HAP-1 (cell line): Measurements from ENCODE around the gene NLGN1.
"Not testable (repeated sequence)": the region's sequence is repeated elsewhere in the genome, so short reads cannot be mapped to it uniquely, and the experiment has no call there.

Experiments used
- DNase-seq, 2 experiments: peaks; one replicate each; pipeline ENCODE4 v3.0.0-alpha.2; 2016 to 2020; ENCODE audit warnings: low spot score in 2 of 2
- H3K27me3 ChIP-seq: fragments of 250-450 bp; sonication (Bioruptor Pico); 2 replicates; pipeline ENCODE4 v1.5.1; 2020; ENCODE audit warnings: low read depth, mild to moderate bottlenecking, moderate library complexity
- H3K36me3 ChIP-seq: fragments of 250-450 bp; sonication (Bioruptor Pico); replicated peaks from 2 replicates; pipeline ENCODE4 v1.5.1; 2020; ENCODE audit warnings: mild to moderate bottlenecking
- H3K4me1 ChIP-seq: fragments of 250-450 bp; sonication (Bioruptor Pico); 2 replicates; pipeline ENCODE4 v1.5.1; 2020; ENCODE audit warnings: mild to moderate bottlenecking
- H3K4me3 ChIP-seq: fragments of 250-450 bp; sonication (Bioruptor Pico); 2 replicates; pipeline ENCODE4 v1.5.1; 2020; ENCODE audit warnings: mild to moderate bottlenecking, moderate library complexity
- H3K9me3 ChIP-seq: fragments of 250-450 bp; sonication (Bioruptor Pico); 2 replicates; pipeline ENCODE4 v1.5.1; 2020; ENCODE audit warnings: mild to moderate bottlenecking, moderate library complexity
- in situ Hi-C: fragments of 300-500 bp; cut with MboI; formaldehyde crosslinking; loops from 3 replicates; pipeline ENCODE4 v1.14.3; 2020; ENCODE audit warnings: low sequenced_read_pairs, inconsistent platforms, mixed read lengths

NLGN1 gene

DNA sequence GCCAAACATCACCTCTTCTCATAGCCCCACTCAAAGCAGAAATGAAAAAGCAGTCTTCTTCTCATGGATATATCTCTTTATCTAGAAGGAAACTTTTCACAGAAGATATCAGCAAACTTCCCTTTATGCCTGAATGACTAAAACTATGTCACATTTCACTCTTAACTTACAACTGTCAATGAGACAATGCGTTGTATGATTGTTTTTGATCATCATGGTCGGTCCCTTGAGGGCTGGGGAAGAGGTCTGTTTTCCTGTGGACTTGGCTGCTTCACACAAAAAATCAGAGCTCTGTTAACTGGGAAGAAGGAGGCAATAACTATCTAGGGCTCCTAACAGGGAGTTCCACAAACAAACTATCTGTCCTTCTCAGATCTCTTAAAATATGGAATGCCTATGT, 5.1 kb downstream of the NLGN1 start:
- in situ Hi-C loops = no loop called here
- no peak for DNase-seq
- Histone ChIP-seq H3K9me3 (no peaks in the 10 kb centered on the region), H3K36me3 (no peaks in the 10 kb centered on the region), H3K4me3 (no peak overlapping the region), H3K27me3 (no peaks in the 10 kb centered on the region), H3K4me1 (peaks cover 19% of the 10 kb centered on the region)

DNA sequence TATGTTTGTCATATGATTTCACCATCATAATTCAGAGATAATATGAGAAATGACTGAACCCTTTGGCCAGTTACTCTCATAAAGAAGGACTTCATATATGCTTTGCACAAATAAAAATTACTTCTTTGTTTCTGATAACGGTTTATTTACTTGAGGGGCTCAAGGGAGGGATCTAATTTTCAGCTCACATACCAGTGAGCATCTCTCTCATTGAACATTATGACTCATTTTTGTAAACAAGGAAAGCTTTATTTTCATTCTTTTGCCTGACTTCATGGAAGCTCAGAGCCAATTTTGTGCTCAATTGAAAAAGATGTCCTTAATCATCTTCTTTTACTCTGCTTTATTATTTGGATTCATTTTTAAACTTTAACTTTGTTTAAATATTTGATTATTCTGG, 5.8 kb downstream of the NLGN1 start:
- in situ Hi-C loops = no loop called here
- H3K4me1 ChIP-seq = peaks cover 18% of the 10 kb centered on the region
- H3K4me3 ChIP-seq = no peak overlapping the region
- H3K36me3 ChIP-seq = no peaks in the 10 kb centered on the region
- H3K9me3 ChIP-seq = no peaks in the 10 kb centered on the region
- H3K27me3 ChIP-seq = no peaks in the 10 kb centered on the region
- no peak for DNase-seq

DNA sequence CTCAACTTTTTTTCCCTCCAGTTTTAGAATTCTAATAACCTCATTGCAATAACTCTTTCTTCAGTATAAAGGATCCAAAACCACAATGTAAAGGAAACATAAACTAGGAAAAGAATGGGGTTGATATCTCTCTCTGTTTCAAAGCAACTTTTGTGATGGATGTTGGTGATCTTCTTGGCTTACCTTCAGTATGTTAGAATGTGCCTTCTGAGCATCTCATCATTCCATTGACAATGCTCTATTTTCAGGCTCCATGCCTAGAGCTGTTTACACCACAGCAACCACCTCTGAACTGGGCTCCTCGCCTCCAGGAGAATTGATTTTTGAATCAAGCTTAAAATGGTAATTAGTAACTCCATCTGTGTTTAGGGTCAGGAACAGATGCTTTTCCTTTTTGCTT, 6.6 kb downstream of the NLGN1 start:
- peaks cover 10% of the 10 kb centered on the region for H3K4me1 ChIP-seq
- no peaks in the 10 kb centered on the region for H3K36me3 ChIP-seq
- H3K9me3 ChIP-seq = no peaks in the 10 kb centered on the region
- in situ Hi-C loops = no loop called here
- DNase-seq = no peak
- no peak overlapping the region for H3K4me3 ChIP-seq
- H3K27me3 ChIP-seq = no peaks in the 10 kb centered on the region

DNA sequence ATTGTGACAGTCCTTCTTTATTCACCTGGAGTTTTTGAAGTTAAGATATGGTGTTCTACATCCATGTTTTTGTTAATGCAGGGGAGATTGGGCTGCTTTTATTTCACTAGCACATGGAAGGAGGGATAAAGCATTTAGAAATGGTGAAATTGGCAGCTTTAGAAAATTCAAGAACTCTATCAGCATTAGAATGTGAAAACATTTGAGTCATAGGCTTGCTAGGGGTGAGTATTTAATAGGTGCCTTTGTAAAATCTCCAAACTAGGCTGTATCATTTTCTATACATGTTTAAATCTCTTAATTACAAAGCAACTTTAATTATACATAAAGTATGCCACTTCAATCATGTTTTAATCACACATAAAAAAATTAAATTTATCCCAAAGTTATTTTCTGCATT, 12.9 kb downstream of the NLGN1 start:
- H3K4me3 ChIP-seq = no peak overlapping the region
- H3K36me3 ChIP-seq = no peaks in the 10 kb centered on the region
- H3K9me3 ChIP-seq = no peaks in the 10 kb centered on the region
- H3K27me3 ChIP-seq = no peaks in the 10 kb centered on the region
- peaks cover 31% of the 10 kb centered on the region for H3K4me1 ChIP-seq
- in situ Hi-C loops = no loop called here
- DNase-seq = peak in 1 of 2 experiments; percentile 78

DNA sequence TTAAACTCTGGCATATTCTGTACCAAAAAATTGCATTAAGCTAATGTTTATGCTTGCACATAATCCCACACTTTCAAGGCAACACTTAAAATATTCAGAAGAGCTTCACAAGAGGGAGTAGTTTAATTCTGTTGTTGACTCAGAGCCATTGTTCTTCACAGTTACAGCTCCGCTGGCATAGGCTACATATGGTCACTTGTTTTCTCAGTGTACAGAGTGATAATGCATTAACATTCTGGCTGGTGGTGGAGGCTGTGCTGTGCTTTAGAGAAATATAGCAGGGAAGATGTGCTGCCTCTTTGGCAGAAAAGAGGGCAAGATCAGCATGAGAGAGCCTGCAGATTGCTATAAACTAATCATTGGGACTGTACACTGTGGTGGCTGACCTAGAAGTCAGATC, 13.3 kb downstream of the NLGN1 start:
- Histone ChIP-seq H3K4me3 (no peak overlapping the region), H3K36me3 (no peaks in the 10 kb centered on the region), H3K4me1 (peaks cover 31% of the 10 kb centered on the region), H3K9me3 (no peaks in the 10 kb centered on the region), H3K27me3 (no peaks in the 10 kb centered on the region)
- in situ Hi-C loops = no loop called here
- DNase-seq = peak; percentile 57 to 91

DNA sequence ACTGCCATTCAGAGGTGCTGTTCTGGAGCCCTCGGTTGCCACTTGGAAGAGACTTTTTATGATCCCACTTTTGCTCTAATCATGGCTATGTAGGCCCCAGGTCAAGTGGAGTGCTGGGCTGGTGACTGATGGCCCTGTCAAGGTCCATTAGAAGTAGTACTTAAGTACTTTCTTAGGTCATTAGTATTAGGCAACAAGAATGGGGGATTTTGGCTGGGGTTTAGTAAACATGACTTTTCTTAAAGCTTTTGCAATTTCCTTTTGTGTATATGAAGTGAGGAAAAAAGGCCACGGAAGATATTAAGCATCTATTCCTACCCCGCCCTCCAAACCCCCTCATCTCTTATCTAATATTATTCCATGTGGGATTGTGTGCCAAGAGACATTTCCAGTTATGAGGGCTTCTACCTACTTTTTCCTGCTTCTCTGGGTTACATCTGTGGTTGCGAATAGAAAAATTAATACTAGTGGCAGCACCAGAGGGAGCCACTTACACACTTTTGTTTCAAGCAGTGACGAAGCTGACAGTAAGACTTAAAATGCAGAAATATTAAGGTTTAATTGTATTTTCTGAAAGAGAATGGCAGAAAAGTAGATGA, 13.9 kb downstream of the NLGN1 start:
- Histone ChIP-seq H3K4me1 (peaks cover 31% of the 10 kb centered on the region), H3K9me3 (no peaks in the 10 kb centered on the region), H3K36me3 (no peaks in the 10 kb centered on the region), H3K27me3 (no peaks in the 10 kb centered on the region), H3K4me3 (no peak overlapping the region)
- in situ Hi-C loops = no loop called here
- peak; percentile 19 to 49 for DNase-seq

DNA sequence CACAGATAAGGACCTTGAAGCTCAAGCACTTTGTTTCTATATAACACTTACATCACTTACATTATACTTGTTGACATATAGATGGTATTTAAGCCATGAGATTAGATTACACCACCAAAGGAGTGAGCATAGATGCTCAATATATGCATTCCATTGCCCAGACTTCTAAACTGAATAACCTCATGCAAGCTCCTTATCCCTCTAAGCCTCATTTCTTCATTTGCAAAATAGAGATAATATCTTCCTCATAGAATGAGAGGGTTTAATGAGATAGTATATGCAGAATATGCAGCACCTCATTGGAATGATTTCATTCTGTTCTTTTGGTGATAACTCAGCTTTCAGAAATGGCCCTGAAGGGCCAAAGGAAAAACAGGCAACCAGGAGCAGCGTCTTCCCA, 18.5 kb downstream of the NLGN1 start:
- Histone ChIP-seq H3K27me3 (no peaks in the 10 kb centered on the region), H3K4me1 (peaks cover 15% of the 10 kb centered on the region), H3K9me3 (no peaks in the 10 kb centered on the region), H3K4me3 (no peak overlapping the region), H3K36me3 (no peaks in the 10 kb centered on the region)
- in situ Hi-C loops = no loop called here
- no peak for DNase-seq

DNA sequence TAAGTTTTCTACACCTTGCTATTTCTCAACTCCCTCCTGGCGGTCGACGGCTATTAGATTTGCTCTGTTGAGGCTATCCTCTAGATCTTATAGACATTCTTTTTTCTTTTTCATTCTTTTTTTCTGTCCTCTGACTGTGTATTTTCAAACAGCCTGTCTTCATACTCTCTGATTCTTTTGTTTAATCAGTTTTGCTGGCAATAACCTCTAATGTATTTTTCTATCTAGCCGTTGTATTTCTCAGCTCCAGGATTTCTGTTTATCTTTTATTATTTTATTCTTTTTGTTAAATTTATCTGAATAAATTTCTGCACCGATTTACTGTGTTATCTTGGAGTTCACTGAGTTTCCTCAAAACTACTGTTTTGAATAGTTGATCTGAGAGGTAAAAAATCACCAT, 31.5 kb downstream of the NLGN1 start:
- Histone ChIP-seq H3K4me1 (no peaks in the 10 kb centered on the region), H3K27me3 (no peaks in the 10 kb centered on the region), H3K4me3 (no peak overlapping the region), H3K9me3 (0 out of 2 replicates have a peak, but pooled peaks cover 2% of the 10 kb centered on the region), H3K36me3 (no peaks in the 10 kb centered on the region)
- in situ Hi-C loops = no loop called here
- no peak for DNase-seq

DNA sequence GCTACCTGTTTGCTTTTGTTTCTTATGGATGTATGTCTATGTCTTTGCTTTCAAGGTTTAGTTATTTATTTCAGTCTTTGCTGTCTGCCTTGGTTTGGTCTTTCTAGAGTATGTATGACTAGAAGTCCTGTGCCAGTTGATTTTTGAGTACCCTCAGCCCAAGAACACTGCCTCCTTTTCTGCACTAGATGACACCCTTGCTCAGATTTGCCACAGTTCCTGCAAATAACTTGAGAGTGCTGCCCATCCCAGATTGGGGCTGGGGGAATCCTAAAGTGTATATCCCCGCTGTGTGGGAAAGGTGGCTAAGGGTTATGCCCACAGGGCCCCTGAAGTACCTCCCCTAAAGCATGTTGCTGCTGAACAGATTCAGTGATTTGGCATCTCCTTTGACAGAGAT, 32.0 kb downstream of the NLGN1 start:
- no peaks in the 10 kb centered on the region for H3K4me1 ChIP-seq
- in situ Hi-C loops = no loop called here
- no peaks in the 10 kb centered on the region for H3K36me3 ChIP-seq
- no peaks in the 10 kb centered on the region for H3K27me3 ChIP-seq
- DNase-seq = no peak
- H3K4me3 ChIP-seq = no peak overlapping the region
- H3K9me3 ChIP-seq = 0 out of 2 replicates have a peak, but pooled peaks cover 2% of the 10 kb centered on the region

DNA sequence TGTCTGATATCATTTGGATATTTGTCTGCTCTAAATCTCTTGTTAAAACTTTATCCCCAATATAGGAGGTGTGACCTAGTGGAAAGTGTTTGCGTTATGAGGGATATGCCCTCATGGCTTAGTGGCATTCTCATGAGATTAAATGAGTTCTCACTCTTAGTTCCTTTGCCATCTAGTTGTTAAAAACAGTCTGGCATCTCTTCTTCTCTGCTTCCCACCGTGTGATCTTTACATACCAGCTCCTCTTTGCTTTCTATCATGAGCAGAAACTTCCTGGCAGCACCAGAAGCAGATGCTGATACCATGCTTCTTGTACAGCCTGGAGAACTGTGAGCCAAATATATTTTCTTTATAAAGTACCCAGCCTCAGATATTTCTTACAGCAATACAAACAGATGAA, 33.0 kb downstream of the NLGN1 start:
- in situ Hi-C loops = no loop called here
- no peak overlapping the region for H3K4me3 ChIP-seq
- H3K27me3 ChIP-seq = no peaks in the 10 kb centered on the region
- 0 out of 2 replicates have a peak, but pooled peaks cover 2% of the 10 kb centered on the region for H3K9me3 ChIP-seq
- no peaks in the 10 kb centered on the region for H3K4me1 ChIP-seq
- no peak for DNase-seq
- H3K36me3 ChIP-seq = no peaks in the 10 kb centered on the region

DNA sequence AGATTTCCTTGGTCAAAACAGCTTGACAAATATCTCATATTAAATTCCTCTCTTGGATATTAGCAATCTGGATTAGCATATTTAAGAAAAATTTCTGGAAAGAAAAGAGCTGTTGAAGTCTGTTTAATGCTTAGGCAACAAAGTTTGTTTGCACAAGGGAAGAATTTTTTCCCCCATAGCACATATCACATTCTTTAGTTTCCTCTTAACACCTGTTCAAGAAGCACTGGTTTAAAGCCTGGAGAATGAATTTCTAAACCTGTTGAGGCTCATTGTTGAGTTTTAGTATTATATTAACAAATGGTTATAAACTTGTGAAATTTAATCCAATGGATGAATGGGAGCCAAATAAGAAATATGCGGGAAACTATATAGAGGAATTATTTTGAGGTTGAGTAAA, 41.5 kb downstream of the NLGN1 start:
- Histone ChIP-seq H3K36me3 (no peaks in the 10 kb centered on the region), H3K27me3 (no peaks in the 10 kb centered on the region), H3K9me3 (no peaks in the 10 kb centered on the region), H3K4me1 (peaks cover 22% of the 10 kb centered on the region), H3K4me3 (no peak overlapping the region)
- in situ Hi-C loops = no loop called here
- no peak for DNase-seq

DNA sequence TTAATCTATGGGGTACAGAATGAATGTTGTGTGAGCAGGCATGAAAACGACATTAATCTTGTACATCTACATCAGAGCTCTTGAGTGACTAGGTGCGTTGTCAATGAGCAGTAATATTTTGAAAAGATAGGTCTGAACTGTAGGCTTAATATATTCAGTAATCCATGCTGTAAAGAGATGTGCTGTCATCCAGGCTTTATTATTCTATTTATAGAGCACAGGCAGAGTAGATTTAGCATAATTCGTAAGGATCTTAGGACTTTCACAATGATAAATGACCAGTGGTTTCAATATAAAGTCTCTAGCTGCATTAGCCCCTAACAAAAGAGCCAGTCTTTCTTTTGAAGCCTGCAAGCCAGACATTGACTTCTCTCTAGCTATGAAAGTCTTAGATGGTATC, 43.0 kb downstream of the NLGN1 start:
- H3K27me3 ChIP-seq = no peaks in the 10 kb centered on the region
- no peak overlapping the region for H3K4me3 ChIP-seq
- peaks cover 22% of the 10 kb centered on the region for H3K4me1 ChIP-seq
- no peaks in the 10 kb centered on the region for H3K9me3 ChIP-seq
- in situ Hi-C loops = no loop called here
- DNase-seq = peak; percentile 25 to 91
- no peaks in the 10 kb centered on the region for H3K36me3 ChIP-seq

DNA sequence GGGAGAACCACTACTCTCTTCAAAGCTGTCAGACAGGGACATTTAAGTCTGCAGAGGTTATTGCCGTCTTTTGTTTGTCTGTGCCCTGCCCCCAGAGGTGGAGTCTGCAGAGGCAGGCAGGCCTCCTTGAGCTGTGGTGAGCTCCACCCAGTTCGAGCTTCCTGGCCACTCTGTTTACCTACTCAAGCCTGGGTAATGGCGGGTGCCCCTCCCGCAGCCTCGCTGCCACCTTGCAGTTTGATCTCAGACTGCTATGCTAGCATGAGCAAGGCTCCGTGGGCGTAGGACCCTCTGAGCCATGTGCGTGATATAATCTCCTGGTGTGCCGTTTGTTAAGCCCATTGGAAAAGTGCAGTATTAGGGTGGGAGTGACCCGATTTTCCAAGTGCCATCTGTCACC, 54.0 kb downstream of the NLGN1 start:
- in situ Hi-C loops, H3K9me3 ChIP-seq, H3K36me3 ChIP-seq, H3K4me3 ChIP-seq, DNase-seq, H3K4me1 ChIP-seq, H3K27me3 ChIP-seq: not testable (repeated sequence)

DNA sequence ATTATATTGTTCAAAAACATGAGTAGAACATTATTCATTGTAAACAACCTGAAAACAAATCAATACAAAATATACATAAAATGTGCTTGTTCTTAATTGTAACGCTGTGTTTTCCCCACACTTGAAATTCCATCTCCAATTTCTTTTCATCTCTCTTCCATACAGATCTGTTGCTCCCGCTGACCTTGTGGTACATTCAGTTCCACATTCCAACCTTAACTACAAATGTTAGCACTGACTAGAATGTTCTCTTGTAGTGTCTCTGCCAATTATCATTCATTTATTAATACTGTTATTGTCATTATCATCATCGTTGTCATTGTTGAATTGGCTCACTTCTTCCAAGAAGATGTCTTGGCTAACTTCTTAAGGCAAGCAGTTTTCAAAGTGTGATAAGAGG, 65.7 kb downstream of the NLGN1 start:
- H3K27me3 ChIP-seq = no peaks in the 10 kb centered on the region
- H3K4me1 ChIP-seq = no peaks in the 10 kb centered on the region
- H3K4me3 ChIP-seq = no peak overlapping the region
- H3K36me3 ChIP-seq = no peaks in the 10 kb centered on the region
- in situ Hi-C loops = no loop called here
- no peak for DNase-seq
- H3K9me3 ChIP-seq = no peaks in the 10 kb centered on the region

DNA sequence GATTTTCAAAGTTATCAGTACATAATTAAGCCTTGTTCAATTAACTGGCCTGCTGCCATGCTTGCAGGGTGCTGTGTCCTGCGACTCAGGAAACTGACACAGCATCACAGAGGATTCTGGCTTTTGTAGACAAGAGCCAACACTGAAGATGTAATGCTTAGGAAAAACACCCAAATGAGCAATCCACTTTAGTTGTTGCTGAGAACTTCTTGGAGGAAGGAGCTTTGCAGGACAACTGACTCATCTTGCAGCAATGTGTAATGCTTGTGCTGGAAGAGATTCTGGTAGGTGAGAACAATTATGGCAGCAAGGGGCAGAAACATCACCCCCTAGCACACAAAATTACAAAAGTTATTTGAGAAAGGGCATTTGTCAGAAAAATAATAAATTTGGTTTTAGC, 67.6 kb downstream of the NLGN1 start:
- in situ Hi-C loops = no loop called here
- Histone ChIP-seq H3K4me3 (no peak overlapping the region), H3K27me3 (no peaks in the 10 kb centered on the region), H3K9me3 (no peaks in the 10 kb centered on the region), H3K36me3 (no peaks in the 10 kb centered on the region), H3K4me1 (no peaks in the 10 kb centered on the region)
- DNase-seq = no peak
